Measurements from ENCODE around the gene P2RX2. TPM values are rescaled to one million over a fixed set of nuclear protein-coding genes. Genes with fewer than 3 reads are reported as not detected.

The P2RX2 gene
- not detected in 2 replicates for total RNA-seq

GRCh38 chr12:132618683-132619043 is at the start of gene P2RX2:
Gene P2RX2, plus strand, starts transcription at chr12:132618776. Its CDS starts 41 bp downstream, at chr12:132618817.

GRCh38 chr12:132610051-132610759 is 8.4 kb upstream of the P2RX2 start, which contains the start of gene LRCOL1:
Gene LRCOL1, minus strand, starts transcription at chr12:132610582. Its CDS starts 4,331 bp downstream, at chr12:132606251.

Other genes starting within 250 kb of the P2RX2 start
- 6.5 and 6.9 TPM in 2 replicates for gene FBRSL1, start 128.6 kb upstream of the P2RX2 start, total RNA-seq
- gene LRCOL1, start 8.2 kb upstream of the P2RX2 start, total RNA-seq, result not detected in 2 replicates
- 9.4 and 18.4 TPM in 2 replicates for gene POLE, start 68.6 kb downstream of the P2RX2 start, total RNA-seq
- 46.8 and 48.4 TPM in 2 replicates for gene PXMP2, start 68.8 kb downstream of the P2RX2 start, total RNA-seq
- 16.6 and 22.4 TPM in 2 replicates for gene PGAM5, start 92.1 kb downstream of the P2RX2 start, total RNA-seq
- 36.8 and 43.0 TPM in 2 replicates for gene ANKLE2, start 143.1 kb downstream of the P2RX2 start, total RNA-seq
- gene GOLGA3, start 210.1 kb downstream of the P2RX2 start, total RNA-seq, result 74.0 and 86.0 TPM in 2 replicates